ENCODE data around the gene FKBP15. TPM values are rescaled to one million over a fixed set of nuclear protein-coding genes. Genes with fewer than 3 reads are reported as not detected.

The FKBP15 gene
- total and polyA plus RNA-seq, 2 donors (not counting 3 experiments of a cell fraction or from before 2014, with no cell fraction given) = 16.8 to 26.8 TPM

GRCh38 chr9:113187929-113188595, 33.0 kb downstream of the FKBP15 start:
- DNase-seq (ENCODE audit: low read depth, low spot score) (peak; percentile 62), FAIRE-seq (peak; percentile 86)
- H3K4me2 ChIP-seq (ENCODE audit: insufficient read depth, low read length) = peak overlapping the region; percentile 62
- peak overlapping the region; percentile 19 for H3K9ac ChIP-seq (replicated peaks; ENCODE audit: extremely low read depth, insufficient read depth, low read length)
- no peak overlapping the region for H3K4me3 ChIP-seq (replicated peaks in 1 of 3; ENCODE audit: insufficient read depth in 1 of 3, low read depth in 1 of 3, low read length in 3 of 3)
- H3K9me1 ChIP-seq (replicated peaks; ENCODE audit: control insufficient read depth, extremely low read depth, insufficient read depth, low read length) = no peaks in the 10 kb centered on the region
- POLR2A ChIA-PET = interaction anchor here (1.1 kb wide), 1 partner anchor 34 kb away, joined by 3 read pairs; the partner anchor contains the start of genes FKBP15 and SLC31A1
- H4K20me1 ChIP-seq (replicated peaks; ENCODE audit: control insufficient read depth, extremely low read depth, insufficient read depth, low read length) = no peaks in the 10 kb centered on the region
- H3K27ac ChIP-seq (ENCODE audit: insufficient read depth, low read depth, low read length) = peak overlapping the region; percentile 76
- TF ChIP-seq GATA2 (IDR thresholded peaks at IDR 0.05; ENCODE audit: insufficient read depth, insufficient read length, low read depth, low read length) (no peak), POLR2A (IDR thresholded peaks at IDR 0.05; ENCODE audit: low read depth, low read length) (no peak), FOS (IDR thresholded peaks at IDR 0.05; ENCODE audit: borderline replicate concordance, insufficient read depth, low read length) (peak; percentile 74), EZH2 (IDR thresholded peaks at IDR 0.05; ENCODE audit: borderline replicate concordance, low read depth, low read length, severe bottlenecking) (no peak), POLR2AphosphoS5 (IDR thresholded peaks at IDR 0.05; ENCODE audit: insufficient read depth, low read depth, low read length) (peak; percentile 24), JUN (IDR thresholded peaks at IDR 0.05; ENCODE audit: borderline replicate concordance, insufficient read depth, insufficient read length, low read depth) (peak; percentile 27), MYC (IDR thresholded peaks at IDR 0.05; ENCODE audit: low read depth, low read length) (no peak)
- TF ChIP-seq, protein P1, sequence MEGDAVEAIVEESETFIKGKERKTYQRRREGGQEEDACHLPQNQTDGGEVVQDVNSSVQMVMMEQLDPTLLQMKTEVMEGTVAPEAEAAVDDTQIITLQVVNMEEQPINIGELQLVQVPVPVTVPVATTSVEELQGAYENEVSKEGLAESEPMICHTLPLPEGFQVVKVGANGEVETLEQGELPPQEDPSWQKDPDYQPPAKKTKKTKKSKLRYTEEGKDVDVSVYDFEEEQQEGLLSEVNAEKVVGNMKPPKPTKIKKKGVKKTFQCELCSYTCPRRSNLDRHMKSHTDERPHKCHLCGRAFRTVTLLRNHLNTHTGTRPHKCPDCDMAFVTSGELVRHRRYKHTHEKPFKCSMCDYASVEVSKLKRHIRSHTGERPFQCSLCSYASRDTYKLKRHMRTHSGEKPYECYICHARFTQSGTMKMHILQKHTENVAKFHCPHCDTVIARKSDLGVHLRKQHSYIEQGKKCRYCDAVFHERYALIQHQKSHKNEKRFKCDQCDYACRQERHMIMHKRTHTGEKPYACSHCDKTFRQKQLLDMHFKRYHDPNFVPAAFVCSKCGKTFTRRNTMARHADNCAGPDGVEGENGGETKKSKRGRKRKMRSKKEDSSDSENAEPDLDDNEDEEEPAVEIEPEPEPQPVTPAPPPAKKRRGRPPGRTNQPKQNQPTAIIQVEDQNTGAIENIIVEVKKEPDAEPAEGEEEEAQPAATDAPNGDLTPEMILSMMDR (IDR thresholded peaks at IDR 0.05; ENCODE audit: extremely low read depth in 1 of 2, insufficient read depth in 1 of 2, low read depth in 1 of 2, low read length in 2 of 2) = no peak
- TF ChIP-seq, protein P2, sequence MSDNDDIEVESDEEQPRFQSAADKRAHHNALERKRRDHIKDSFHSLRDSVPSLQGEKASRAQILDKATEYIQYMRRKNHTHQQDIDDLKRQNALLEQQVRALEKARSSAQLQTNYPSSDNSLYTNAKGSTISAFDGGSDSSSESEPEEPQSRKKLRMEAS (IDR thresholded peaks at IDR 0.05; ENCODE audit: insufficient read depth, insufficient read length) = no peak
- peaks cover 18% of the 10 kb centered on the region for H3K4me1 ChIP-seq (ENCODE audit: control insufficient read depth, extremely low read depth, insufficient read depth, low read length)
- dilution Hi-C loops (cut with MboI; ENCODE audit: extremely low pct_ligation_motif_present, low sequenced_read_pairs) = no loop called here
- no TSS peak for BruUV-seq (replicated peaks)
- H2AFZ ChIP-seq (ENCODE audit: low read depth, low read length) = peak overlapping the region; percentile 62
- H3K27me3 ChIP-seq (ENCODE audit: control insufficient read depth in 2 of 2, insufficient read depth in 2 of 2, low read length in 2 of 2) = no peaks in the 10 kb centered on the region
- H3K9me3 ChIP-seq (replicated peaks; ENCODE audit: control insufficient read depth, insufficient read depth, low read length) = no peaks in the 10 kb centered on the region
- intact Hi-C loops (cut with micrococcal nuclease) = no loop called here
- CTCF ChIA-PET = interaction anchor here (0.9 to 2.3 kb wide), 4 partner anchors 9 to 33 kb away, joined by 3 to 8 read pairs (median 5); partner anchors contain the start of genes FKBP15 and SLC31A1
- no peaks in the 10 kb centered on the region for H3K79me2 ChIP-seq (ENCODE audit: control insufficient read depth, insufficient read depth, low read length)
- peaks cover 11 to 28% of the 10 kb centered on the region in 2 experiments for H3K36me3 ChIP-seq (ENCODE audit: control insufficient read depth in 2 of 2, extremely low read depth in 1 of 2, insufficient read depth in 2 of 2, low read length in 2 of 2)

Data from endothelial cell of umbilical vein (primary cell).